Progenitor cell of endocrine pancreas (in vitro differentiated cells): ENCODE results near the gene TAX1BP1. TPM values are rescaled to one million over a fixed set of nuclear protein-coding genes. Genes with fewer than 3 reads are reported as not detected.

Experiments
- DNase-seq: peaks from one replicate; pipeline ENCODE4 v3.0.0; 2021; ENCODE audit warnings: low spot score; ENCODE audit not compliant: unreplicated experiment
- H3K27ac Mint-ChIP-seq: 2 replicates; pipeline ENCODE4 v1.8.0; 2021; ENCODE audit warnings: mild to moderate bottlenecking, moderate library complexity, mixed read lengths
- H3K27me3 Mint-ChIP-seq: 2 replicates; pipeline ENCODE4 v1.8.0; 2021; ENCODE audit warnings: mixed read lengths
- H3K36me3 Mint-ChIP-seq: 2 replicates; pipeline ENCODE4 v1.8.0; 2022; ENCODE audit warnings: mixed read lengths; ENCODE audit not compliant: insufficient read depth
- H3K4me1 Mint-ChIP-seq: 2 replicates; pipeline ENCODE4 v1.8.0; 2021; ENCODE audit warnings: low read depth, mixed read lengths
- H3K4me3 Mint-ChIP-seq: 2 replicates; pipeline ENCODE4 v1.8.0; 2021; ENCODE audit warnings: low read depth, mild to moderate bottlenecking, moderate library complexity, mixed read lengths
- H3K9me3 Mint-ChIP-seq: 2 replicates; pipeline ENCODE4 v1.8.0; 2021; ENCODE audit warnings: low read depth, mixed read lengths
- total RNA-seq: library from RNA; stranded (reverse); gene quantifications from 2 replicates; pipeline ENCODE4 v1.2.1, GENCODE V29; 2021
- TF ChIP-seq, protein P1 (sequence below): fragments of 200-600 bp; sonication (generic); IDR thresholded peaks from one replicate; pipeline ENCODE4 v1.5.0; 2021; ENCODE audit warnings: antibody characterized with exemption, mild to moderate bottlenecking; ENCODE audit not compliant: unreplicated experiment

TAX1BP1 gene
- total RNA-seq, 1 donor from 2014 or later, result 101 TPM

DNA sequence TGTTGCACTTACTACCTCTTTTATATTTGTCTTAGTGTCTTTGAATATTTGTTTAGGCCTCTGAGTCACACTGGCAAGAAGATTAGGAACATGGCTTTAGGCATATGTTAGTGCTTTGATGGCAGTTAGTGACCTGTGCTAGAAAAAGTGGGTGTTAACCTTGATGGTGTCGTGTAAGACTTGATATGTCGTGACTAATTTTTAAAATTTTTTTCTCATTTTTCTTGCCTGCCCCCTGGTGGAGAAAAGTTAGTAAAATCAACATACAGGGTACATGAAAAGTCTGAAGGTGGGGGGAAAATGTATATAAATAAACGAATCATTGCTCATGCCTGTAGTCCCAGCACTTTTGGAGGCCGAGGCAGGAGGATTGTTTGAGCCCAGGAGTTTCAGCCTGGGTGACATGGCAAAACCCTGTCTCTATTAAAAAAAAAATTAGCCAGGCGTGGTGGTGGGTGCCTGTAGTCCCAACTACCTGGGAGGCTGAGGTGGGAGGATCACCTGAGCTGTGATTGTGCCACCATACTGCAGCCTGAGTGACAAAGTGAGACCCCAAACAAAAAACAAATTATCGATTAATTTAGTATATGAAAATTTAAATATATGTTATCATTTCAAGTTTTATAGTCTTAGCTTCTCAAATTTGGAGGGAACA is 44.6 kb downstream of the TAX1BP1 start:
- Mint-ChIP-seq H3K36me3 (peaks cover 8% of the 10 kb centered on the region), H3K9me3 (no peaks in the 10 kb centered on the region), H3K4me1 (peaks cover 11% of the 10 kb centered on the region), H3K27me3 (no peaks in the 10 kb centered on the region), H3K4me3 (no peak overlapping the region), H3K27ac (no peak overlapping the region)
- TF ChIP-seq, protein P1, sequence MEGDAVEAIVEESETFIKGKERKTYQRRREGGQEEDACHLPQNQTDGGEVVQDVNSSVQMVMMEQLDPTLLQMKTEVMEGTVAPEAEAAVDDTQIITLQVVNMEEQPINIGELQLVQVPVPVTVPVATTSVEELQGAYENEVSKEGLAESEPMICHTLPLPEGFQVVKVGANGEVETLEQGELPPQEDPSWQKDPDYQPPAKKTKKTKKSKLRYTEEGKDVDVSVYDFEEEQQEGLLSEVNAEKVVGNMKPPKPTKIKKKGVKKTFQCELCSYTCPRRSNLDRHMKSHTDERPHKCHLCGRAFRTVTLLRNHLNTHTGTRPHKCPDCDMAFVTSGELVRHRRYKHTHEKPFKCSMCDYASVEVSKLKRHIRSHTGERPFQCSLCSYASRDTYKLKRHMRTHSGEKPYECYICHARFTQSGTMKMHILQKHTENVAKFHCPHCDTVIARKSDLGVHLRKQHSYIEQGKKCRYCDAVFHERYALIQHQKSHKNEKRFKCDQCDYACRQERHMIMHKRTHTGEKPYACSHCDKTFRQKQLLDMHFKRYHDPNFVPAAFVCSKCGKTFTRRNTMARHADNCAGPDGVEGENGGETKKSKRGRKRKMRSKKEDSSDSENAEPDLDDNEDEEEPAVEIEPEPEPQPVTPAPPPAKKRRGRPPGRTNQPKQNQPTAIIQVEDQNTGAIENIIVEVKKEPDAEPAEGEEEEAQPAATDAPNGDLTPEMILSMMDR, result peak; percentile 74
- DNase-seq, result no peak

DNA sequence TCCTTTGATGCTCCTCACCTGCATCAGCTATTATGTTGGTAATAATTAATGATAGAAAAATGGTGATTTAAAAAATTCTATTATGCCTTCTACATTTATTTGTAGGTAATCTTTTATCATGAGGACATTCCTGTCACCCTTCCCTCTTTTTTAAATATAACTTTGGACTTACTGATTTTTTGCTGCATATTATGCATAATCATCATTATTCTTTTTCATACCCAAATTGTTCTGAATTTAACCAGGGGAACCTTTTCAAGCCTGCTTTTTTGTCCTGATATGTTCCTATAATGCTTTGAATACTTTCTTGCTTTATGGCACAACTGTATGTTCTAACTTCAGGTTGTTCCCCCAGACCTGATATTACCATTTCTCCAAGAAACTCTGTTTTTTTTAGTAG is 48.5 kb downstream of the TAX1BP1 start:
- TF ChIP-seq, protein P1, result no peak
- Mint-ChIP-seq H3K4me1 (peaks cover 11% of the 10 kb centered on the region), H3K36me3 (peaks cover 20% of the 10 kb centered on the region), H3K4me3 (no peak overlapping the region), H3K27ac (no peak overlapping the region), H3K27me3 (no peaks in the 10 kb centered on the region), H3K9me3 (no peaks in the 10 kb centered on the region)
- DNase-seq, result no peak

DNA sequence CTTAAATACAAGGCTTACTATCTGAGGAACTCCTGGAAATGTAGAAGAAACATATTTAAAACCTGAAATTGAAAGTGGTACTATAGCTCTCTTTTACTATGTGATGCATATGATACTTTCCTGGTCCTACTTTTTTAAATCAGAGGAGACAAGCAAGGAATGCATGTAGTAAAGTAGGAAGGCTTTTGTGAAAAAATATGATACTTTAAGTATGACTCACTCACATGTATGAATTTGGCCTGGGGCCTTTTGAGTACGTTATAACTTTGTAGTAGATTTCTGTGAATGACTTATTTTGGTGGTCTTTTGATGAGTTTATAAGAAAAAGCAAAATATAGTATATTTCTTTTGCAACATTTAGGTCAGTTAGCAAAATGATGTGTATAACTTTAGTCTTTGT is 53.8 kb downstream of the TAX1BP1 start:
- Mint-ChIP-seq H3K36me3 (peaks cover 31% of the 10 kb centered on the region), H3K27me3 (no peaks in the 10 kb centered on the region), H3K4me1 (no peaks in the 10 kb centered on the region), H3K9me3 (no peaks in the 10 kb centered on the region), H3K4me3 (no peak overlapping the region), H3K27ac (no peak overlapping the region)
- DNase-seq, result no peak
- TF ChIP-seq, protein P1, result no peak

DNA sequence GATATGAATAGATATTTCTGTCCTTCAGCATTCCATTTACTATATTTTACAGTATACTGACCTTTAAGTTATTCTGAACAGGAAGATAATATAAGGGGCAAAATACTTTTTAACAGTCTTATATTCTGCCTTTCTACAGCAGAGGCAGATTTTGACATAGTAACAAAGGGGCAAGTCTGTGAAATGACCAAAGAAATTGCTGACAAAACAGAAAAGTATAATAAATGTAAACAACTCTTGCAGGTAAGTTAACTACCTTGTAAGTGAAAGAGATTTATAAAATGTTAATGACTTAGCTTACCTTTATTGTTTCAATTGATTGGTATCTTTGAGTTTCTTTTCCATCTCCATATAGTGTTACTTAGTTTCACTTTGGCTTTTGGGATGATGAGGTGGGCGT is 56.0 kb downstream of the TAX1BP1 start:
- no peak overlapping the region for H3K4me3 Mint-ChIP-seq
- H3K36me3 Mint-ChIP-seq, result peaks cover 30% of the 10 kb centered on the region
- H3K9me3 Mint-ChIP-seq, result no peaks in the 10 kb centered on the region
- no peaks in the 10 kb centered on the region for H3K27me3 Mint-ChIP-seq
- no peaks in the 10 kb centered on the region for H3K4me1 Mint-ChIP-seq
- H3K27ac Mint-ChIP-seq, result no peak overlapping the region
- TF ChIP-seq, protein P1, result no peak
- no peak for DNase-seq

DNA sequence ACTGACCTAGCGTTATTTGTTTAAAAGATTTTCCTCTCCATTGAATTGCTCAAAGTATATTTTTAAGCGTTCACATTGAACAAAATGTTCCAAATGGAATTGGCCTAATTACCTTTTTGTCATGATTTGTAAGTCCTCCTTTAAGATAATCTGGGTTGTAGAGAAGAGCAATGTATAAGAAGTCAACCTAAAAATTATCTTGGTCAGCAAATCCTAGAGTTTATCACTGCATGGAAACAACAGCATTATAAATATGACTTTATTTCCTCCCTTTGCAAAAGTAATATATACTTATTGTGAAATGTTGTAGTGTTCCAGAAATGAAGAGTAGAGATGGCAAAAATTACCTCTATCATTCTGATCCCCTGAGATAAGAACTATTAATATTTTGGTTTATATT is 59.2 kb downstream of the TAX1BP1 start:
- no peaks in the 10 kb centered on the region for H3K4me1 Mint-ChIP-seq
- H3K36me3 Mint-ChIP-seq, result peaks cover 17% of the 10 kb centered on the region
- no peak overlapping the region for H3K27ac Mint-ChIP-seq
- no peaks in the 10 kb centered on the region for H3K27me3 Mint-ChIP-seq
- no peak overlapping the region for H3K4me3 Mint-ChIP-seq
- no peak for DNase-seq
- TF ChIP-seq, protein P1, result no peak
- H3K9me3 Mint-ChIP-seq, result no peaks in the 10 kb centered on the region
